HepG2 (cell line): ENCODE data around the gene LAMA5. TPM values are rescaled to one million over a fixed set of nuclear protein-coding genes. Genes with fewer than 3 reads are reported as not detected.

Experiments
- CBX1 ChIP-seq: IDR thresholded peaks from one replicate; pipeline ENCODE4 v1.6.1; 2016; ENCODE audit warnings: antibody characterized with exemption, low read depth
- CEBPG ChIP-seq: IDR thresholded peaks from 2 replicates; pipeline ENCODE4 v1.6.1; 2016
- ETV6 ChIP-seq: sonication (generic); formaldehyde crosslinking; conservative IDR thresholded peaks from 2 replicates; pipeline ENCODE4 v1.4.0; 2020; ENCODE audit warnings: missing genetic modification reagents
- FOXK2 ChIP-seq: fragments of 450-650 bp; IDR thresholded peaks from 2 replicates; pipeline ENCODE4 v1.6.1; 2016
- NCOA1 ChIP-seq: sonication (generic); formaldehyde crosslinking; IDR thresholded peaks from 2 replicates; pipeline ENCODE4 v1.9.0; 2021; ENCODE audit warnings: missing genetic modification reagents
- RARG ChIP-seq: sonication (generic); formaldehyde crosslinking; IDR thresholded peaks from 2 replicates; pipeline ENCODE4 v1.4.0; 2020; ENCODE audit warnings: low read depth, mild to moderate bottlenecking, missing genetic modification reagents
- WIZ ChIP-seq: sonication (generic); formaldehyde crosslinking; IDR thresholded peaks from 2 replicates; pipeline ENCODE4 v1.5.1; 2020; ENCODE audit warnings: mild to moderate bottlenecking, missing genetic modification reagents
- ZHX2 ChIP-seq, 2 experiments: sonication (generic) in 1 of 2; formaldehyde crosslinking in 1 of 2; IDR thresholded peaks; 2 replicates each; pipeline versions ENCODE4 v1.6.1 to v1.9.0; 2014 to 2022; ENCODE audit warnings: antibody characterized with exemption in 1 of 2, borderline replicate concordance in 1 of 2, inconsistent platforms in 1 of 2, low read depth in 1 of 2, missing genetic modification reagents in 1 of 2
- ZNF282 ChIP-seq: fragments of 450-650 bp; IDR thresholded peaks from 2 replicates; pipeline ENCODE4 v1.6.1; 2018; ENCODE audit not compliant: partially characterized antibody
- ZNF367 ChIP-seq: sonication (generic); formaldehyde crosslinking; IDR thresholded peaks from 2 replicates; pipeline ENCODE4 v1.4.0; 2020; ENCODE audit warnings: missing genetic modification reagents, borderline replicate concordance
- ZNF597 ChIP-seq: sonication (generic); formaldehyde crosslinking; IDR thresholded peaks from 2 replicates; pipeline ENCODE4 v1.5.0; 2020; ENCODE audit warnings: missing genetic modification reagents
- ZNF687 ChIP-seq: sonication (generic); formaldehyde crosslinking; IDR thresholded peaks from 2 replicates; pipeline ENCODE4 v1.5.1; 2020; ENCODE audit warnings: mild to moderate bottlenecking, missing genetic modification reagents, moderate library complexity
- ZNF841 ChIP-seq: sonication (generic); formaldehyde crosslinking; IDR thresholded peaks from 2 replicates; pipeline ENCODE4 v1.8.1; 2023; ENCODE audit warnings: missing genetic modification reagents, borderline replicate concordance
- ZSCAN30 ChIP-seq: sonication (generic); formaldehyde crosslinking; IDR thresholded peaks from 2 replicates; pipeline ENCODE4 v1.5.0; 2020; ENCODE audit warnings: mild to moderate bottlenecking, missing genetic modification reagents
- polyA plus RNA-seq, 8 experiments: library from polyadenylated mRNA; depleted of rRNA in 3 of 8; stranded (reverse) in 7 of 8; unstranded in 1 of 8; fragments of >200 nt; fragmentation: Illumina TruSeq in 4 of 8; extraction: Trizol in 4 of 8; gene quantifications; 2 replicates each; pipeline versions ENCODE4 v1.2.1 to v1.2.3, GENCODE V29; 2011 to 2016; ENCODE audit warnings: low read depth in 4 of 8, missing spikeins in 1 of 8, mixed read lengths in 1 of 8; ENCODE audit not compliant: insufficient read depth in 1 of 8
- total RNA-seq, 5 experiments: library from RNA; depleted of rRNA; stranded (reverse); fragments of >200 nt; fragmentation: Illumina TruSeq; extraction: Trizol; gene quantifications; 2 replicates each; pipeline ENCODE4 v1.2.3, GENCODE V29; 2016; ENCODE audit warnings: low read depth in 1 of 5
- TF ChIP-seq, protein P1 (sequence below): sonication (generic); formaldehyde crosslinking; IDR thresholded peaks from 2 replicates; pipeline ENCODE4 v1.4.0; 2020; ENCODE audit warnings: missing genetic modification reagents

The LAMA5 gene
- total and polyA plus RNA-seq, 2 of the 13 experiments (the other 11 are each of a cell fraction or from before 2014, with no cell fraction given), result 21.0 to 44.7 TPM

DNA sequence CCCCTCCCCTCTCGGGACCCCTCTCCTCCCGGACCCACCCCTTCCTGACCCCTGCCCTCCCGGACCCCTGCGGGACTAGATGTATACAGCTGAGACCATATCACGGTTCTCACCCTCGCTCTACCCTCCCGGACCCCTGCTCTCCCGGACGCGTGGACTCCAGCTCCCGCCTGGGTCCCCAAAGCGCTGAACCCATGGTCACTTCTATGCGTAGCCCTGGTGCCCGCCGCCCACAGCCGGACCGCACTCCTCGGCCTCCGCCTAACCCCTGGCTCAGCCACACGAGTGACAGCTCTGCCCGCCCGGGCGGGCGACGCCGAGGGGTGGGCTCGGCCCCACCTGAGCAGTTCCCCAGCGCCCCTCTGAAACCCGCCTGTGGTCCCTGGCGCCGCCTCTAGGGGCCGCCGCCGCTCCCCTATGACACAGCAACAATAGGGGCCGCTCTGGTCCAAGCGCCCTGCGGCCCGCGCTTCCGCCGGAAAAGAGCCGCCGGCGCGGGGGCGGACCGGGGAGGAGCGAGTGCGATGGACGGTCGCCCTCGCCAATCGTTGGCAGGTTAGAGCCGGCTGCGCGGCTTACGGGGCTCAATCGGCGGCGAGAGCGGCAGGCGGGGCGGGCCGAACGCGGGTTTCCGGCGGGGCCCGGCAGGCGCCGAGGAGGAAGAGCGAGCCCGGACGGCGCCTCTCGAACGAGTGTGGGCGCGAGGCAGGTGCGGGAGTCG, 64.6 kb downstream of the LAMA5 start, which contains the start of gene ADRM1 (continued):
- no peak for TF ChIP-seq ZNF597 (CRISPR knock-in tag)
- TF ChIP-seq RARG, result no peak
- peak; percentile 96 for TF ChIP-seq ETV6 (CRISPR knock-in tag)
- peak; percentile 33; the same call in 1 of the 2 replicates for TF ChIP-seq FOXK2
- TF ChIP-seq ZNF841, result no peak
- TF ChIP-seq, protein P1, sequence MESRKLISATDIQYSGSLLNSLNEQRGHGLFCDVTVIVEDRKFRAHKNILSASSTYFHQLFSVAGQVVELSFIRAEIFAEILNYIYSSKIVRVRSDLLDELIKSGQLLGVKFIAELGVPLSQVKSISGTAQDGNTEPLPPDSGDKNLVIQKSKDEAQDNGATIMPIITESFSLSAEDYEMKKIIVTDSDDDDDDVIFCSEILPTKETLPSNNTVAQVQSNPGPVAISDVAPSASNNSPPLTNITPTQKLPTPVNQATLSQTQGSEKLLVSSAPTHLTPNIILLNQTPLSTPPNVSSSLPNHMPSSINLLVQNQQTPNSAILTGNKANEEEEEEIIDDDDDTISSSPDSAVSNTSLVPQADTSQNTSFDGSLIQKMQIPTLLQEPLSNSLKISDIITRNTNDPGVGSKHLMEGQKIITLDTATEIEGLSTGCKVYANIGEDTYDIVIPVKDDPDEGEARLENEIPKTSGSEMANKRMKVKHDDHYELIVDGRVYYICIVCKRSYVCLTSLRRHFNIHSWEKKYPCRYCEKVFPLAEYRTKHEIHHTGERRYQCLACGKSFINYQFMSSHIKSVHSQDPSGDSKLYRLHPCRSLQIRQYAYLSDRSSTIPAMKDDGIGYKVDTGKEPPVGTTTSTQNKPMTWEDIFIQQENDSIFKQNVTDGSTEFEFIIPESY (CRISPR knock-in tag), result peak; percentile 67
- 0 out of 2 replicates have a peak, but pooled peaks have one; percentile 29 for TF ChIP-seq CEBPG (CRISPR knock-in tag)
- TF ChIP-seq ZNF282, result no peak
- TF ChIP-seq CBX1, result peak; percentile 79
- peak; percentile 81 for TF ChIP-seq ZHX2 (IDR thresholded peaks at IDR 0.05; ENCODE audit: low read depth)
- TF ChIP-seq ZHX2 (CRISPR knock-in tag; IDR thresholded peaks at IDR 0.05; ENCODE audit: borderline replicate concordance), result no peak; the same call in 1 of the 2 replicates
- TF ChIP-seq NCOA1 (CRISPR knock-in tag), result 0 out of 2 replicates have a peak, but pooled peaks have one; percentile 22
- TF ChIP-seq ZNF687 (CRISPR knock-in tag), result peak; percentile 66
- no peak for TF ChIP-seq ZSCAN30 (CRISPR knock-in tag)
- TF ChIP-seq ZNF367 (CRISPR knock-in tag), result no peak
- TF ChIP-seq WIZ, result no peak
